GM21423 (cell line): ENCODE data around the gene LENG1.

ENCODE experiments used
- ATAC-seq: cut with Tn5 transposase; IDR thresholded peaks from one replicate; pipeline ENCODE4 v1.9.1; 2021; ENCODE audit warnings: mild to moderate bottlenecking, moderate library complexity; ENCODE audit not compliant: unreplicated experiment

LENG1 gene

GRCh38 chr19:54114340-54115108 is 45.0 kb downstream of the LENG1 start:
- no peak for ATAC-seq

- no peak for ATAC-seq
Observed at GRCh38 chr19:54109651-54110050, 49.9 kb downstream of the LENG1 start.

GRCh38 chr19:54108496-54108895 is 51.0 kb downstream of the LENG1 start:
- no peak for ATAC-seq

GRCh38 chr19:54107876-54108490 is 51.5 kb downstream of the LENG1 start:
- ATAC-seq: no peak

GRCh38 chr19:54106716-54107115 is 52.8 kb downstream of the LENG1 start:
- no peak for ATAC-seq

GRCh38 chr19:54105796-54106195 is 53.7 kb downstream of the LENG1 start:
- ATAC-seq: no peak
